Ectodermal cell (in vitro differentiated cells): ENCODE measurements around the gene SHISAL2B.
"Not testable (repeated sequence)": the region's sequence is repeated elsewhere in the genome, so short reads cannot be mapped to it uniquely, and the experiment has no call there.

Experiments used
- H3K27ac ChIP-seq: 2 replicates; pipeline ENCODE4 v1.7.0; 2013; ENCODE audit warnings: mild to moderate bottlenecking, low read depth, low read length; ENCODE audit not compliant: insufficient read depth, poor library complexity, severe bottlenecking
- H3K27me3 ChIP-seq: 2 replicates; pipeline ENCODE4 v1.7.0; 2013; ENCODE audit warnings: mild to moderate bottlenecking, low read length; ENCODE audit not compliant: insufficient read depth, control insufficient read depth, poor library complexity, severe bottlenecking
- H3K36me3 ChIP-seq: one replicate; pipeline ENCODE4 v1.7.0; 2013; ENCODE audit warnings: low read length; ENCODE audit not compliant: control insufficient read depth, insufficient read depth
- H3K4me1 ChIP-seq: one replicate; pipeline ENCODE4 v1.7.0; 2013; ENCODE audit warnings: low read length; ENCODE audit not compliant: control insufficient read depth, insufficient read depth
- H3K4me3 ChIP-seq: 2 replicates; pipeline ENCODE4 v1.7.0; 2013; ENCODE audit warnings: low read depth, low read length, control low read depth; ENCODE audit not compliant: insufficient read depth
- H3K9me3 ChIP-seq: 2 replicates; pipeline ENCODE4 v1.7.0; 2013; ENCODE audit warnings: mild to moderate bottlenecking, low read length, moderate library complexity; ENCODE audit not compliant: control insufficient read depth
- WGBS, 2 experiments: methylation state at CpG; one replicate each; pipeline ENCODE4 v1.1.7; 2013; ENCODE audit warnings: missing lambda C conversion rate in 2 of 2; 5-methylcytosine and 5-hydroxymethylcytosine counted together

SHISAL2B gene

GRCh38 chr5:64691291-64691690 lies 988 bp downstream of the SHISAL2B start:
- Histone ChIP-seq H3K36me3 (no peaks in the 10 kb centered on the region), H3K4me3 (peak overlapping the region; percentile 53), H3K9me3 (no peaks in the 10 kb centered on the region), H3K27me3 (peaks cover 33% of the 10 kb centered on the region), H3K27ac (no peak overlapping the region), H3K4me1 (peaks cover 5% of the 10 kb centered on the region)
- WGBS, 2 experiments: 50 to 54% methylated on average over 2 to 3 of the region's 3 CpGs

- 86 to 90% methylated on average over 2 of the region's 2 CpGs for WGBS, 2 experiments
- Histone ChIP-seq H3K4me1 (peaks cover 5% of the 10 kb centered on the region), H3K27ac (no peak overlapping the region), H3K27me3 (peaks cover 30% of the 10 kb centered on the region), H3K4me3 (no peak overlapping the region), H3K9me3 (no peaks in the 10 kb centered on the region), H3K36me3 (peaks cover 2% of the 10 kb centered on the region)
Observed at GRCh38 chr5:64693636-64694035, 3.3 kb downstream of the SHISAL2B start.

DNA sequence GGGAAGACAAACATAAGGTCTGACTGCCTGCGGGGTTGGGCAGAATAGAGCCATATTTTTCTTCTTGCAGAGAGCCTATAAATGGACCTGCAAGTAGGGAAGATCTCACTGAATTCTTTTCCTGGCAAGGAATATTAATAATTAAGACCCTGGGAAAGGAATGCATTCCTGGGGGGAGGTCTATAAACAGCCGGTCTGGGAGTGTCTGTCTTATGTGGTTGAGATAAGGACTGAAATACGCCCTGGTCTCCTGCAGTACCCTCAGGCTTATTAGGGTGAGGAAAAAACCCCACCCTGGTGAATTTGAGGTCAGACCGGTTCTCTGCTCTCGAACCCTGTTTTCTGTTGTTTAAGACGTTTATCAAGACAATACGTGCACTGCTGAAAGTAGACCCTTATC lies 6.1 kb downstream of the SHISAL2B start:
- H3K36me3 ChIP-seq, H3K27ac ChIP-seq, H3K27me3 ChIP-seq, H3K4me3 ChIP-seq, H3K4me1 ChIP-seq, H3K9me3 ChIP-seq: not testable (repeated sequence)
- 93 to 94% methylated on average over 7 of the region's 7 CpGs for WGBS, 2 experiments

DNA sequence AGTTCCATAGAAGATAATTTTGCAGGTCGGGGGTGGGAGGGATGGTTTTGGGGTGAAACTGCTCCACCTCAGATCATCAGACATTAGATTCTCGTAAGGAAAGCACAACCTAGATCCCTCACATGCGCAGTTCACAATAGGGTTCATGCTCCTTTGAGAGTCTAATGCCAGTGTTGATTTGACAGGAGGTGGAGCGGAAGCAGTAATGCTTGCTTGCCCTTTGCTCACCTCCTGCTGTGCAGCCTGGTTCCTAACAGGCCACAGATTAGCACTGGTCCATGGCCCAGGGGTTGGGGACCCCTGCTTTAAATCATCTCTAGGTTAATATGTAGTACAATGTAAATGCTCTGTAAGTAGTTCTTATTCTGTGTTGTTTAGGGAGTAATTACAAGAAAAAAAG lies 10.5 kb downstream of the SHISAL2B start:
- Histone ChIP-seq H3K9me3 (no peaks in the 10 kb centered on the region), H3K36me3 (peaks cover 2% of the 10 kb centered on the region), H3K4me3 (no peak overlapping the region)

DNA sequence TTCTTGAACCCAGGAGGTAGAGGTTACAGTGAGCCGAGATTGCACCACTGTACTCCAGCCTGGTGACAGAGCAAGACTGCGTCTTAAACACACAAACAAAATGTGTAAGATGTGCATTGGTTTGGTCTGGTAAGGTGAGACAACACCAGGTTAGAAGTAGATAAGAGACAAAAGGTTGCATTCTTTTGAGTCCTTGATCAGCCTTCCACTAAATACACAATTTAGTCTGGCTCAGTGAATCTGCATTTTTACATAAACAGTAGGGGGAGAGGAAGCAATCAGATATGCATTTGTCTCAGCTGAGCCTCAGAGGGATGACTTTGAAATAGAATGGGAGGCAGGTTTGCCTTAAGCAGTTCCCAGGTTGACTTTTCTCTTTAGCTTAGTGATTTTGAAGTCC lies 15.8 kb downstream of the SHISAL2B start:
- H3K4me1 ChIP-seq, H3K9me3 ChIP-seq, H3K36me3 ChIP-seq, H3K27me3 ChIP-seq, H3K27ac ChIP-seq, H3K4me3 ChIP-seq: not testable (repeated sequence)
- WGBS, 2 experiments: 40 to 41% methylated on average over 2 of the region's 2 CpGs

More for the DNA sequence above, 10.5 kb downstream of the SHISAL2B start:
- no peaks in the 10 kb centered on the region for H3K4me1 ChIP-seq
- 93 to 94% methylated on average over 4 of the region's 4 CpGs for WGBS, 2 experiments
- H3K27ac ChIP-seq: no peak overlapping the region
- H3K27me3 ChIP-seq: no peaks in the 10 kb centered on the region

DNA sequence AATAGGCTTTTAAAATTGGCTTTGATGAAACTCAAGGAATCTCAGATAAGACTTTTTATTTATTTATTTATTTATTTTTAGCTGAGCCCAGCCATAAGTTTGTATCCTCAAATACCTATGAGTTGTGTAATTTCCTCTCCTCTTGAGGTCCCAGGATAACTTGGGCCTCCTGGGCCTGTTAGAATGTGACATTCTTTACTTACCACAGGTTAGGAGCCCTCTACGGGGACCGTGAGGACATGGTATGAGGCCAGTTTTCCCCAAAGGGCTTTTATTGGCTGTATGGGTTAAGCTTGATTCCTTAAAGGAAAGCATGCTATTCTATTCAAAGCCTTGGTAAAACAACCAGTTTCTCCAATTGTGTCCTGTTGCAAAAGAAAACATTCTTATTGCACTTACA lies 16.9 kb downstream of the SHISAL2B start:
- Histone ChIP-seq H3K36me3 (no peaks in the 10 kb centered on the region), H3K9me3 (no peaks in the 10 kb centered on the region), H3K4me1 (no peaks in the 10 kb centered on the region), H3K27ac (no peak overlapping the region), H3K27me3 (no peaks in the 10 kb centered on the region), H3K4me3 (no peak overlapping the region)
- 94% methylated on average over 2 of the region's 2 CpGs for WGBS, 2 experiments

DNA sequence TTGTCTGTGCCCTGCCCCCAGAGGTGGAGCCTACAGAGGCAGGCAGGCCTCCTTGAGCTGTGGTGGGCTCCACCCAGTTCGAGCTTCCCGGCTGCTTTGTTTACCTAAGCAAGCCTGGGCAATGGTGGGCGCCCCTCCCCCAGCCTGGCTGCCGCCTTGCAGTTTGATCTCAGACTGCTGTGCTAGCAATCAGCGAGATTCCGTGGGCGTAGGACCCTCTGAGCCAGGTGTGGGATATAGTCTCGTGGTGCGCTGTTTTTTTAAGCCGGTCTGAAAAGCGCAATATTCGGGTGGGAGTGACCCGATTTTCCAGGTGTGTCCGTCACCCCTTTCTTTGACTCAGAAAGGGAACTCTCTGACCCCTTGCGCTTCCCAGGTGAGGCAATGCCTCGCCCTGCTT lies 24.2 kb downstream of the SHISAL2B start:
- H3K36me3 ChIP-seq, H3K4me3 ChIP-seq: not testable (repeated sequence)
- 71 to 87% methylated on average over 10 to 14 of the region's 16 CpGs for WGBS, 2 experiments

DNA sequence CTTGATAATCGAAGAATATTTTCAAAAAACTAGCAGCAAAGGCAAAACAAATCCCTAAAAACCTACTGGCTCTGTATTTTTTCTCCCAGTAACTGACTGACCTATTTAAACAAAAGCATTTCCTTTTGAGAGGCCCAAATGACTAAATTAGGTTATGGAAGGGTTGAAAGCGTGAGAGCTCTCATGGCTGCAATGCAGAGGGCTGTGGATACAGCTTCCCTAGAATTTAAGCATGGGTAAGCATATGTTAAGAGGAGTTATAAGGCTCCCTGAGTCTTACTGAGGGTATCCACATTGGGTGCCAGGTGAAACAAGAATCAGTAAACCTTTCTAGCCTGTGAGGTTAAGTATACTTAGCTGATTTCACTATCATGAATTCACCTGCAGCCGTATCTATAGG lies 32.3 kb downstream of the SHISAL2B start:
- no peak overlapping the region for H3K4me3 ChIP-seq
- no peaks in the 10 kb centered on the region for H3K9me3 ChIP-seq
- H3K4me1 ChIP-seq: no peaks in the 10 kb centered on the region
- WGBS, 2 experiments: 92 to 94% methylated on average over 3 of the region's 3 CpGs
- no peak overlapping the region for H3K27ac ChIP-seq
- peaks cover 4% of the 10 kb centered on the region for H3K36me3 ChIP-seq
- H3K27me3 ChIP-seq: no peaks in the 10 kb centered on the region

More for the DNA sequence above, 24.2 kb downstream of the SHISAL2B start:
- not testable (repeated sequence) for H3K27ac ChIP-seq, H3K9me3 ChIP-seq, H3K4me1 ChIP-seq, H3K27me3 ChIP-seq

- 100% methylated on average over 1 of the region's 2 CpGs; no CpG with 5 or more reads in 1 of the 2 experiments for WGBS, 2 experiments
- Histone ChIP-seq H3K36me3 (peaks cover 4% of the 10 kb centered on the region), H3K9me3 (no peaks in the 10 kb centered on the region), H3K4me1 (no peaks in the 10 kb centered on the region), H3K4me3 (no peak overlapping the region), H3K27me3 (no peaks in the 10 kb centered on the region), H3K27ac (no peak overlapping the region)
Observed at GRCh38 chr5:64727150-64727549, 36.8 kb downstream of the SHISAL2B start.

DNA sequence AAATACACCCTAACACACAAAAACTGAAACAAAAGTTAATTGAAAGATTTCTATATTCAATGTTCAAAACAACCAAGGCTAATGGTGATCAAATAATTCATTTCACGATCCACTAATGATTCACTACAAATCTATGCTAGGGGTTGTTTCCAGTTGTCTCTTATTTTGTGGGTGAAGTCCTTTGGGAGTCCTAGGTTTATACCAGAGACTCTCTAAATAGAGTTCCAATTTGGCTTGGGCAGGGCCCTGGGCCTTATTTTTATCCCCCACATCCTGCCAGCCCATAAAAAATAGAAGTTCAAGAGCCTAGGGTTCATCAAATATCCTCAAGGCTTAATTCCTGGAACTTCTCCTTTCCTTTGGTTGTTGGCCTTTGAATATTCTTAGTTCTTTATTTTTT lies 52.1 kb downstream of the SHISAL2B start:
- H3K9me3 ChIP-seq: no peaks in the 10 kb centered on the region
- H3K4me1 ChIP-seq: no peaks in the 10 kb centered on the region
- no peak overlapping the region for H3K4me3 ChIP-seq
- no peak overlapping the region for H3K27ac ChIP-seq
- WGBS, 2 experiments: 100% methylated on average over 1 of the region's 1 CpG; no CpG with 5 or more reads in 1 of the 2 experiments
- H3K36me3 ChIP-seq: peaks cover 15% of the 10 kb centered on the region
- no peaks in the 10 kb centered on the region for H3K27me3 ChIP-seq

GRCh38 chr5:64742821-64743220 lies 52.5 kb downstream of the SHISAL2B start:
- H3K4me1 ChIP-seq: no peaks in the 10 kb centered on the region

More at GRCh38 chr5:64742821-64743220, 52.5 kb downstream of the SHISAL2B start:
- Histone ChIP-seq H3K27ac (no peak overlapping the region), H3K27me3 (no peaks in the 10 kb centered on the region), H3K36me3 (peaks cover 18% of the 10 kb centered on the region), H3K9me3 (no peaks in the 10 kb centered on the region), H3K4me3 (no peak overlapping the region)
